GM12878 (cell line): ENCODE data around the gene FUT8.

Experiments used
- BRCA1 ChIP-seq: IDR thresholded peaks from 2 replicates; pipeline ENCODE4 v1.6.1; 2011; ENCODE audit warnings: low read depth, low read length, improper control_type of control experiment
- CTCF ChIP-seq, 3 experiments: IDR thresholded peaks in 2 of 3; conservative IDR thresholded peaks in 1 of 3; 2 replicates each; pipeline ENCODE4 v1.5.1; 2011; ENCODE audit warnings: low read depth in 3 of 3, low read length in 3 of 3, mild to moderate bottlenecking in 3 of 3, control low read depth in 2 of 3, moderate library complexity in 2 of 3, inconsistent platforms in 1 of 3, mixed read lengths in 1 of 3; ENCODE audit not compliant: control insufficient read depth in 2 of 3, insufficient read depth in 1 of 3; ENCODE audit errors: extremely low read depth in 1 of 3
- DPF2 ChIP-seq: fragments of 450-650 bp; IDR thresholded peaks from 2 replicates; pipeline ENCODE4 v1.6.1; 2017; ENCODE audit warnings: mild to moderate bottlenecking
- EZH2 ChIP-seq: IDR thresholded peaks from 2 replicates; pipeline ENCODE4 v1.6.1; 2012; ENCODE audit warnings: low read depth, mild to moderate bottlenecking, control low read depth, inconsistent platforms, low read length, borderline replicate concordance; ENCODE audit not compliant: control insufficient read depth
- FOS ChIP-seq: IDR thresholded peaks from 3 replicates; pipeline ENCODE4 v1.6.1; 2011; ENCODE audit warnings: borderline replicate concordance; ENCODE audit not compliant: insufficient read length; ENCODE audit errors: extremely low read depth
- HDAC2 ChIP-seq: fragments of 200-600 bp; sonication (generic); IDR thresholded peaks from 2 replicates; pipeline ENCODE4 v1.6.1; 2017
- NFXL1 ChIP-seq: fragments of 450-650 bp; IDR thresholded peaks from 2 replicates; pipeline ENCODE4 v1.6.1; 2017; ENCODE audit warnings: antibody characterized with exemption, mild to moderate bottlenecking, borderline replicate concordance
- POLR2AphosphoS5 ChIP-seq: IDR thresholded peaks from 2 replicates; pipeline ENCODE4 v1.6.1; 2011; ENCODE audit warnings: mild to moderate bottlenecking, low read length, inconsistent platforms
- RAD21 ChIP-seq: IDR thresholded peaks from 2 replicates; pipeline ENCODE4 v1.6.1; 2011; ENCODE audit warnings: mild to moderate bottlenecking, low read depth, low read length, moderate library complexity; ENCODE audit not compliant: insufficient read depth
- SIN3A ChIP-seq: IDR thresholded peaks from 2 replicates; pipeline ENCODE4 v1.6.1; 2012; ENCODE audit warnings: low read depth, low read length, improper control_type of control experiment
- ZBED1 ChIP-seq: IDR thresholded peaks from 2 replicates; pipeline ENCODE4 v1.6.1; 2016; ENCODE audit warnings: borderline replicate concordance
- ZBTB4 ChIP-seq: fragments of 450-650 bp; formaldehyde crosslinking; IDR thresholded peaks from 2 replicates; pipeline ENCODE4 v1.4.0; 2022; ENCODE audit warnings: mild to moderate bottlenecking, moderate library complexity
- TF ChIP-seq, protein P1 (sequence below): IDR thresholded peaks from 2 replicates; pipeline ENCODE4 v1.6.1; 2012; ENCODE audit warnings: improper control_type of control experiment, low read depth, low read length; ENCODE audit not compliant: insufficient replicate concordance

- TF ChIP-seq CTCF (IDR thresholded peaks at IDR 0.05 in 2 of 3, conservative IDR thresholded peaks at IDR 0.05 in 1 of 3; ENCODE audit: control insufficient read depth in 2 of 3, extremely low read depth in 1 of 3, insufficient read depth in 1 of 3, low read depth in 3 of 3, low read length in 3 of 3) (no peak), HDAC2 (no peak), EZH2 (no peak), ZBED1 (no peak), POLR2AphosphoS5 (no peak), SIN3A (no peak), ZBTB4 (CRISPR knock-in tag) (no peak), NFXL1 (no peak), RAD21 (no peak), BRCA1 (no peak), DPF2 (no peak), FOS (no peak)
- TF ChIP-seq, protein P1, sequence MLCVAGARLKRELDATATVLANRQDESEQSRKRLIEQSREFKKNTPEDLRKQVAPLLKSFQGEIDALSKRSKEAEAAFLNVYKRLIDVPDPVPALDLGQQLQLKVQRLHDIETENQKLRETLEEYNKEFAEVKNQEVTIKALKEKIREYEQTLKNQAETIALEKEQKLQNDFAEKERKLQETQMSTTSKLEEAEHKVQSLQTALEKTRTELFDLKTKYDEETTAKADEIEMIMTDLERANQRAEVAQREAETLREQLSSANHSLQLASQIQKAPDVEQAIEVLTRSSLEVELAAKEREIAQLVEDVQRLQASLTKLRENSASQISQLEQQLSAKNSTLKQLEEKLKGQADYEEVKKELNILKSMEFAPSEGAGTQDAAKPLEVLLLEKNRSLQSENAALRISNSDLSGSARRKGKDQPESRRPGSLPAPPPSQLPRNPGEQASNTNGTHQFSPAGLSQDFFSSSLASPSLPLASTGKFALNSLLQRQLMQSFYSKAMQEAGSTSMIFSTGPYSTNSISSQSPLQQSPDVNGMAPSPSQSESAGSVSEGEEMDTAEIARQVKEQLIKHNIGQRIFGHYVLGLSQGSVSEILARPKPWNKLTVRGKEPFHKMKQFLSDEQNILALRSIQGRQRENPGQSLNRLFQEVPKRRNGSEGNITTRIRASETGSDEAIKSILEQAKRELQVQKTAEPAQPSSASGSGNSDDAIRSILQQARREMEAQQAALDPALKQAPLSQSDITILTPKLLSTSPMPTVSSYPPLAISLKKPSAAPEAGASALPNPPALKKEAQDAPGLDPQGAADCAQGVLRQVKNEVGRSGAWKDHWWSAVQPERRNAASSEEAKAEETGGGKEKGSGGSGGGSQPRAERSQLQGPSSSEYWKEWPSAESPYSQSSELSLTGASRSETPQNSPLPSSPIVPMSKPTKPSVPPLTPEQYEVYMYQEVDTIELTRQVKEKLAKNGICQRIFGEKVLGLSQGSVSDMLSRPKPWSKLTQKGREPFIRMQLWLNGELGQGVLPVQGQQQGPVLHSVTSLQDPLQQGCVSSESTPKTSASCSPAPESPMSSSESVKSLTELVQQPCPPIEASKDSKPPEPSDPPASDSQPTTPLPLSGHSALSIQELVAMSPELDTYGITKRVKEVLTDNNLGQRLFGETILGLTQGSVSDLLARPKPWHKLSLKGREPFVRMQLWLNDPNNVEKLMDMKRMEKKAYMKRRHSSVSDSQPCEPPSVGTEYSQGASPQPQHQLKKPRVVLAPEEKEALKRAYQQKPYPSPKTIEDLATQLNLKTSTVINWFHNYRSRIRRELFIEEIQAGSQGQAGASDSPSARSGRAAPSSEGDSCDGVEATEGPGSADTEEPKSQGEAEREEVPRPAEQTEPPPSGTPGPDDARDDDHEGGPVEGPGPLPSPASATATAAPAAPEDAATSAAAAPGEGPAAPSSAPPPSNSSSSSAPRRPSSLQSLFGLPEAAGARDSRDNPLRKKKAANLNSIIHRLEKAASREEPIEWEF: no peak
Observed at GRCh38 chr14:65387171-65387570, 25.4 kb upstream of the FUT8 start.
